ENCODE data around the gene C2orf42.
"Not testable (repeated sequence)": the region's sequence is repeated elsewhere in the genome, so short reads cannot be mapped to it uniquely, and the experiment has no call there.

Gene C2orf42

GRCh38 chr2:70102323-70102905, 88.4 kb downstream of the C2orf42 start:
- not testable (repeated sequence) for DNase-seq (ENCODE audit: low spot score)

GRCh38 chr2:70101686-70102085, 89.1 kb downstream of the C2orf42 start:
- DNase-seq (ENCODE audit: low spot score), result not testable (repeated sequence)

- DNase-seq (ENCODE audit: low spot score), result no peak
Measured at GRCh38 chr2:70101174-70101573, 89.6 kb downstream of the C2orf42 start.
